Jurkat, Clone E6-1 (cell line): Measurements from ENCODE around the gene COA7.
A peak's percentile ranks its signal among the peaks of the same experiment; 100 is the strongest.

ENCODE experiments used
- DNase-seq: peaks from one replicate; pipeline ENCODE4 v3.0.0-alpha.2; 2011; ENCODE audit warnings: low read depth, low spot score
- H3K4me3 ChIP-seq: 2 replicates; pipeline ENCODE4 v1.5.1; 2011; ENCODE audit warnings: mild to moderate bottlenecking, low read length, control low read depth, moderate library complexity

The COA7 gene

GRCh38 chr1:52651904-52652303, 46.2 kb downstream of the COA7 start:
- DNase-seq: no peak
- no peak overlapping the region for H3K4me3 ChIP-seq

- no peak overlapping the region for H3K4me3 ChIP-seq
- DNase-seq: no peak
These were observed 52.9 kb downstream of the COA7 start for GRCh38 chr1:52645261-52645660.

GRCh38 chr1:52641307-52641706, 56.8 kb downstream of the COA7 start:
- no peak overlapping the region for H3K4me3 ChIP-seq
- DNase-seq: no peak

- DNase-seq: no peak
- no peak overlapping the region for H3K4me3 ChIP-seq
These were observed 57.5 kb downstream of the COA7 start for GRCh38 chr1:52640697-52641096.

GRCh38 chr1:52637946-52638345, 60.2 kb downstream of the COA7 start:
- H3K4me3 ChIP-seq: no peak overlapping the region
- no peak for DNase-seq

- H3K4me3 ChIP-seq: no peak overlapping the region
- DNase-seq: peak; percentile 75
These were observed 61.1 kb downstream of the COA7 start for GRCh38 chr1:52636721-52637695.

GRCh38 chr1:52635321-52636089, 62.6 kb downstream of the COA7 start:
- no peak overlapping the region for H3K4me3 ChIP-seq
- DNase-seq: no peak
